CD4-positive, alpha-beta T cell treated with Interleukin-4 for 4 hours (primary cell): ENCODE data around the gene LMAN2.

Source experiments
- DNase-seq: peaks from one replicate; pipeline ENCODE4 v3.0.0-alpha.2; 2020

The LMAN2 gene, protein sequence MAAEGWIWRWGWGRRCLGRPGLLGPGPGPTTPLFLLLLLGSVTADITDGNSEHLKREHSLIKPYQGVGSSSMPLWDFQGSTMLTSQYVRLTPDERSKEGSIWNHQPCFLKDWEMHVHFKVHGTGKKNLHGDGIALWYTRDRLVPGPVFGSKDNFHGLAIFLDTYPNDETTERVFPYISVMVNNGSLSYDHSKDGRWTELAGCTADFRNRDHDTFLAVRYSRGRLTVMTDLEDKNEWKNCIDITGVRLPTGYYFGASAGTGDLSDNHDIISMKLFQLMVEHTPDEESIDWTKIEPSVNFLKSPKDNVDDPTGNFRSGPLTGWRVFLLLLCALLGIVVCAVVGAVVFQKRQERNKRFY

DNA sequence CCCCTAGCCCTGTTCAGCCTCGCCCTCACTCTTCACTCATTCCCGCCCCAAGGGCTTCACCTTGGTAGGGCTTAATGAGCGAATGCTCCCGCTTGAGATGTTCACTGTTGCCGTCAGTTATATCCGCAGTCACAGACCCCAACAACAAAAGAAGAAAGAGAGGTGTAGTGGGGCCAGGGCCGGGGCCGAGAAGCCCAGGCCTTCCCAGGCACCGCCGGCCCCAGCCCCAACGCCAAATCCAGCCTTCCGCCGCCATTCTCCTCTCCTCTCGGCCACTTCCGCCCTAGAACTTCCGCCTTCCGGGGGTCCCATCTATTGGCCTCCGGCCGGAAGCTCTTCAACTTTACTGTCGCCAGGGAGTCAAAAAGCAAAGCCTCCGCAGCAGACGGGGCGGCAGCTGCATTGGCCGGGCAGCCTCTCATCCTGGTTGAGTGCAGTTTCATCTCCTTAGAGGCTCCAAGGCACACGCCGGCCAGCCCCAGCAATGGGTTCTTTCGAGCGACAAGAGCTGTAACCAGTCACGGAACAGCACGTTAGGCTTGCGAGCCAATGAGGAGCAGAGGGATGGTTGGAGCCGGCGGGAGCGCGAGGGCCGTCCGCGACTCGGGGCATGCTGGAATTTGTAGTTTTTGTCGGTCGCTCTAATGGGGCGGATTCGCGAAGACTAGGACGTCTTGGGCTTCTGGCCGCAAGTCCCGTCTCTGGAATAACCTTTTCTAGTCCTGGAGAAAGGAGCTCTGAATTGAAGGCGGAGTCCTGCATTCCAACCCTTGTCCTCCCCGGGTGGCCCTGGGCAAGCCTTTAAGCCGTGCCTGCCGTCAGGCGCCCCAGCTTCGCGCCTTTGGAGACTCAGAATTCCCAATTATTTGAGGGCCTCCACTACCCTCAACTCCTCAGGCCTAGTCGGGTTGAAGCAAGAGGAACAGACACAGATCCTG is at the start of gene LMAN2:
TSS of gene LMAN2 (minus strand) at position 277 of the 938 bp plus-strand sequence. CDS start at position 256, 21 bp downstream.
- peak; percentile 95 for DNase-seq

DNA sequence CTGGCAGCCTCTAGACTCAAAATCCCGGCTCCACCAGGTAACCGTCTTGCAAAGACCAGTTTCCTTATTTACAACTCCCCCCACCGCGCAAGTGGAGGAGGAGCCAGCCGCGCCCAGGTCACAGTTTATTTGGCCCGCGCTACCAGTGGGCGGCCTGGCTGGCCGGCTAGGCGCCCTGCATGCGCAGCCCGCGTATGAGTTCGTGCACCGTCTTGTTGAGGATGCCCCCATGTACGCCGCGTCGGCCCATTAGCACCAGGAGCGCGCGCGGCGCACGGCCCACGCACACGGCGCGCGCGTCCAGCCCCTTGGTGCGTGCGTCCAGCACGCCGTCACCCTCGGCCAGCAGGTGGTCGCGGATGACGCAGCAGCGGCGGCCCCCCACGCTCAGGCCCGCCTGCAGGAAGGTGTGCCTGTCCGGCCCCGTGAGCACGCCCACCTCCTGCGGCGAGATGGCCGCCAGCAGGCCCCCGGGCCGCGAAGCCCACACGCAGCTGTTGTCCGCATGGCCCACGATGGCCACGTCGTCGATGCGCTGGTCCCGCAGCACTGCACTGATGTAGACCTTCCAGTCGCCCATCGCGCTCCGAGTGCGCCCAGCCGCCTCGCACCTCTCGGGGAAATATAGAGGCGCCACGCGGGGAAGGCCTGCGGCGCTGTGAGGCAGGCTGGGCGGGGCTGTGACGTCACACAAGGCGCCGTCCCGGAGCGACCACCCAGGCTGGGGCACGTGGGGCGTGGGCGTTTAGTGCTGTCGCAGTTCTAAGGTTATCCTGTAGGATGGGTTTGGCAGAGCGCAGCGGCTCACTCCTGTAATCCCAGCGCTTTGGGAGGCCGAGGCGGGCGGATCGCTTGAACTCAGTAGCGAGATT is 48.8 kb upstream of the LMAN2 start, which contains the start of gene PFN3:
TSS of gene PFN3 (minus strand) at position 665 of the 872 bp plus-strand sequence. CDS start at position 580, 85 bp downstream.
- DNase-seq = no peak

DNA sequence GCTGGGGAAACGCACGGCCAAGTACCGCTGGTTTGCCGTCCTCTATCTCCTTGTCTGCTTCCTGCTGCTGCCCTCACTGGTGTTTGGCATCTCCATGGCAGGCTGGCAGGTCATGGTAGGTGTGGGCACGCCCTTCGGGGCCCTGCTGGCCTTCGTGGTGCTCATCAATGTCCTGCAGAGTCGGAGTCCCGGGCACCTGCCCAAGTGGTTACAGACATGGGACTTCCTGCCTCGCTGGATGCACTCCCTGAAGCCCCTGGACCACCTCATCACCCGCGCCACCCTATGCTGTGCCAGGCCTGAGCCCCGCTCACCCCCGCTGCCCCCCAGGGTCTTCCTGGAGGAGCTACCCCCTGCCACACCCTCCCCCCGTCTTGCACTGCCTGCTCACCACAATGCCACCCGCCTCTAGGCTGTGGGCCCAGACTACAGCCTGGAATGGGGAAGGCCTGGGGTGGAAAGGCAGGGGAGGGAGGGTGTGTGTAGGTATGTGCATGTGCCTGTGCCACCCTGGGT is 46.5 kb upstream of the LMAN2 start:
- no peak for DNase-seq

DNA sequence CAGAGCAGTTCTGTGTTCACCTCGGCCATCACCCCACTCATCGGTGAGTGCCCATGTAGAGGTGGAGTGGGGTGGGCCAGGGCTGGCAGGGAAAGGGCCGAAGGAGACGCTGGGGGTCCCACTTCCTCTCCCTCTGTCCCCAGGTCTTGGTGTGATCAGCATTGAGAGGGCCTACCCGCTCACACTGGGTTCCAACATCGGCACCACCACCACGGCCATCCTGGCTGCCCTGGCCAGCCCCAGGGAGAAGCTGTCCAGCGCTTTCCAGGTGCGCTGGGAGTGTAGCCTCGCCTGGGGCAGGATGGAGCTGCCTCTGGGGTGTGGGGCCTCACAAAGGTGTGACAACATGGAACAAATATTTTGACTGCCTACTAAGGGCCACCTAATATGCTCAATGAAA is 45.3 kb upstream of the LMAN2 start:
- no peak for DNase-seq

DNA sequence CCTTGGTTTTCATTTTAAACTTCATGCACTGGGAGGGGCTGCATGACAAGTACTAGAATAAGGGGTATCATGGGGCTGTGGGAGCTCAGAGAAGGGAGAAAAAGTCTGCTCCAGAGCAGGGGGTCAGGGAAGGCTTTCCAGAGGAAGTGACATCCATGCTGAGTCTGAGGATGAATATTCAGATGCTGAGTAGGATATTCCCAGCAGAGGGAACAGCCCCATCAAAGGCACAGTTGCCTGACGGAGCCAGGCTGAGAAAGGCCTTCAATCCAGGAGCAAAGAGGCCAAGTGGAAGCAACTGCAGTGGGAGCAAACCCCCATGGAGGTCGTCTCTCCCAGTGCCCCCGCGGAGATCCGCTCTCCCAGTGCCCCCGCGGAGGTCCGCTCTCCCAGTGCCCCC is 44.6 kb upstream of the LMAN2 start:
- no peak for DNase-seq

DNA sequence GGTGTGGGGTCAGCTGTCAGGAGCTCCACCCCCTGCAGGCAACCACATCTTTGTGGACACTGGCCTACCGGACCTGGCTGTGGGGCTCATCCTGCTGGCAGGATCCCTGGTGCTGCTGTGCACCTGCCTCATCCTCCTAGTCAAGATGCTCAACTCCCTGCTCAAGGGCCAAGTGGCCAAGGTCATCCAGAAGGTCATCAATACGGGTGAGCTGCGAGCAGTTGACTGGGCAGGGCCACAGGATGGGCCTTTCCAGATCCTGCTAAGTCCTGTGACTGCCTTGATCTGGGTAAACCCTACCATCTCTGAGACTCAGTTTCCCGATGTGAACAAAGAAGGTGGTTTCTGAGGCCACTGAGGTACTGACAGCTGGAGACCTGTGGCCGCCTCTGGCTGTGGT is 42.5 kb upstream of the LMAN2 start:
- DNase-seq = no peak

DNA sequence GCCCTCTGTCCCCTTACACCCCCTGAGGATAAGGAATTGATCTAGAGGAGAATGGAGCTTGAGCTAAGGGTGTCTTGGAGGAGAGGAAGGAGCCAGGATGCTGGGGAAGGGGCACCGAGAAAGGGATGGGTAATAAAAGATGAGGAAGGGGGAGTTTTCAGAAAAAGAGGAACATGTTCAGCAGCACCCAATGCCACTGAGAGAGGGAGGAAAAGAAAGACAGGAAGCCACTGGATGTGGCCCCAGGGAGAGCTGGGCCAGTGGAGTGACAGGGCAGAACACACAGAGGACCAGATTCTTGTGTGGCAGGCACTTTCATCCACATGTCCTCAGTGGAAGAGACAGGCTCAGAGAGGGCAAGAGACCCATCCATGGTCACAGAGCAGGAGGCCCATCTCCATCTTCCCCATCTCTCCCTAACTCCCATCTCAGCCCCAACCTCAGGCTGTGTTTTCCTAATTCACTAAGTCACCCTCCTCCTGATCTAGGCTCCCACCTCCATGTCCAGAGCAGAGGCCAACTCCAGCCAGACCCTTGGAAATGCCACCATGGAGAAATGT is 41.8 kb upstream of the LMAN2 start:
- DNase-seq = no peak

DNA sequence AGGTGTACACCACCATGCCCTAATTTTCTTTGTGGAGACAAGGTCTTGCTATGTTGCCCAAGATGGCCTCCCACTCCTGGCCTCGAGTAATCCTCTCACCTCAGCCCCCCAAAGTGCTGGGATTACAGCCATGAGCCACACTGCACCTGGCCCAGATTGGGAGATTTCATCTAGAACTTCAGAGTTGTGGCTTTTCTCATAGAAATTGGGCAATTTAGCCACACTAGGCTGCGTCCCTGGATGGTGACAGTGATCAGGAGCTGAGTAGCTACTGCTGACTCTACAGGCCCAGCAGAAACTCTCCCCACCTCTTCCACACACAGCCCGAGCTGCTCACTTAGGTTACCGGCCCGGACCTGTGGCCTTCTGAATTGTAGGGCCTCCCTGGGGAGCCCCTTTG is 41.3 kb upstream of the LMAN2 start:
- no peak for DNase-seq

DNA sequence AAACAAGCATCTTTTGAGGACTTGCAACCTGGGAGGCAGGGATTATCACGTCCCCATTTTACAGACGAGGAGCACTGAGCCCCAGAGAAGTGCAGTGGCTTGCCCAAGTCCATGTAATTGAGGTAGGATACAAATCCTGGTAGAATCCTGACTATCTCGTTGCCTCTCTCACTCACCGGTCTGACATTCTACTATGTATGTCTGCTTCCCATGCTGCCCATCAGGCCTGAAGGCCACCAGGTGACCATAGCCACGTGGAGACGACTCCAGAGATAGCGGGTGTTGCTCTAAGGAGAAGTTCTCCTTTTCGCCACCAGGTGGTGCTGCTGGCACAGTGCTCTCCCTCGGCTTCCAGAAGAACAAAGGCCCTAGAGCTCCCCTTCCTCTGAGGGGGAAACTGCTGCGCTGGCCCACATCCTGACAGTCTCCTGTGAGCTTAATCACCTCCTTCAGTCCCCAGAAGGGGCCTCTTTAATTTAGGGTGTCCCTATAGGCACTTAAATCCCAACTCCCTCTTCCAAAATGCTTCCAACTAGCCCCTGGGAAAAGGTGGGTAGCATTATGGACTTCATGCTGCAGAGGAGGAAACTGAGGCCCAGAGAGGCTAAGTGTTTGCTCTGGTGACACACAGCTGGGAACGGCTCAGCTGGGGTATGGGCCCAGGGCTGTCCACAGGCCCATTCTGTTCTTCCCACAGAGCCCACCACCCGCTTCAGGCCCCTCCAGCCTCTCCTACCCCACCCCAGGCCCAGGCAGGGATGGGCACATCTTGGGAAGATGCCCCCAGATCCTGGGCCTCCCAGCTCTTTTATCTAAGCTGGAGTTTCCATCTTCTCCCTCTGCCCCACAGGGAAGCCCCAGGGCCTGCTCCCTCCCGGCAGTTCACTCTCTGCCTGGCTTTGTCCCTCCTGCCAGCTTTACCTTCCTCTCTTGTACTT is 39.2 kb upstream of the LMAN2 start:
- DNase-seq = peak; percentile 88

DNA sequence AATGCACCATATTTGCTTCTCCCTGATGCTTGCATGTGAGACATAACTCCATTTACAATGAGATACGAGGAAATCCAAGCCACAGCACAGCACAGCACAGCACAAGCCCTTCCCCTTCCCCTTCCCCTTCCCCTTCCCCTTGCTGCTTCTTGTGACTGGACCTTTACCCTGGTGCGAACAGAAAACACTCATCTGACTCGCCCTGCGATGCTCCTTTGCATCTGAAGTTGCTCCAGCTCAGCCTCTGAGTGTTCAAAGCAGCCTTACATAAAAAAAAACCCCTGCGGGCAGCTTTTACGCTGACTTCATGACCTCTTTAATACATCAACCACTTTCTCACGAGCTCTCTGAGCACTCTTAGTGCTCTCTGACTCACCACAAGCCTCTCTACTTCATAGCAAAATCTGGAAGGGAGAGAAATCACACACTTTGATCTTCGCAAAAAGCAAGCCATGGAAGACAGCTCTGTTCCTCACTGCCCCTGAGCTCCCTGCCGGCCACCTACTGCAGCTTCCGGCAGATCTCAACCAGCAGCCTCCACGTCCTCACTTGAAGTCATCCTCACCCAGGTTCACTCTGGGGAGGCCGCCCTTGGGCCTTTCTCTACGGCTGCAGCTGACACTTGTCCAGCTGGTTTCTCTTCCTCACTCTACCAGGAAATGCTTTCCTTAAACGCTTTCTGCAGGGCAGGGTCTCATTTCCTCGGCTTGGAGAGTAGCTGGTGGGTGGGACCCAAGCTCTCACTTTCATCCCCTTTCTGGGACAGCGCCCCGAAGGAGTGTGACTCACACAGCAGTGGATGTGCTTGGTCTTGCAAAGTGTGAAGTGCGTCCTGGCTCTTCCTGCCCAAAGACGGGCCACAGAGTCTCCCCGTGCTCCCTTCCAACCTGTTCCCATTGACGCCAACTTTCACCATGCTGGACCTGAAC is 38.0 kb upstream of the LMAN2 start:
- peak; percentile 89 for DNase-seq

DNA sequence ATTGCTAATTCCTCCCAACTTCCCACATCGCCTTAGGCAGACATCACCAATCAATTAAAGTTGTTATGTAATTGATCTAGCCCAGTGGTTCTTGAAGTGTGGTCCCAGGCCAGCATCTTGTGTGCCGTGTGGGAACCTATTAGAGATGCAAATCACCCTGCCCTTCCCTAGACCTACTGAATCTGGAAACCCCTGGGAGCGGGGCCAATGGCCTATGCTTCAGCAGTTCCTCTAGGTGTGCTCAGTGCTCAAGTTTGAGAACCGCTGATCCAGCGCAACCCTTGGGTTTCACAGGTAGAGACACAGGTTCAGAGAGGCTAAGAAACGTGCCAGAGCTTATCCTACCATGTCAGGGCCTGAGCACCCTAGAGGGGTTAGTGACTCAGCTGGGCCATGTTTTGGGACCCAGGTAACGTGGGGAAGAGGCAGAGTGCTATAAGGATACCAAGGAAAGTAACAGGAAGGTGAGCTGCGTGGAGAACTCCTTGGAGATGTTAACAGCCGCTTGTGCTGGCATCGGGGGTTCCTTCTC is 37.1 kb upstream of the LMAN2 start:
- DNase-seq = no peak

DNA sequence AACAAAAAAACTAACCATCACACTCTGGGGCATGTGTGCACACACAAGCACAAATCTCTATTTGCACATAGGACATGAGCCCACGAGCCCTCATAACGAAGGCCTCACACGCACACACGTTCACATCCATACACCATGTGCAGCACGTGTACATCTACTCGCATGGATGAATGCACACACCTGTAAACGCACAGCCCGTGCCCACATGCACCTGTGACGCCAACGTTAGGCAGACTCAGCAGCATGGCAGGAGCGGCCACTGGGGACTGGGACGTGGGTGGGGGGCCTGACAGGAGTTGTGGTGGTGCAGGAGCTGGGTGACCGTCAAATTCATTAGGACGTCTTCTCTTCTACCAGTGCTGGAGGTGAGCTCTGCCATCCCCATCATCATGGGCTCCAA is 35.9 kb upstream of the LMAN2 start:
- no peak for DNase-seq

DNA sequence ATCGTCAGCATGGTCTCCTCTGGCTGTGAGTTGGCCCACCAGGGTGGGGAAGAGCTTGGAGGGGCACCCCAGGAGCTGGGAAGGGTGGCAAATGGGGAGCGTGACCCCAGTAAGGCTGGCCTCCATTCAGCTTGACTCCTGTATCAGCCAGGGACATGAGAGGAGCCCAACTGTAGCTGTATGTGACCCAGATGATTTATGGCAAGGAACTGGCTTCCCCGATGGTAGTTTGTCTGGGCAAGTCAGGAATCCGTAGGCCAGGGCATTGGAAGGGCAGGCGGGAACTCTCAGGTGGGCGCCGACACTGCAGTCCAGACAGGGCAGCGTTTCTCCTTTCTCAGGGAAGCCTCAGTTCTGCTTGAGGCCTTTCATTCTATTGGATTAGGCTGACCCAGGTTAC is 35.1 kb upstream of the LMAN2 start:
- no peak for DNase-seq

DNA sequence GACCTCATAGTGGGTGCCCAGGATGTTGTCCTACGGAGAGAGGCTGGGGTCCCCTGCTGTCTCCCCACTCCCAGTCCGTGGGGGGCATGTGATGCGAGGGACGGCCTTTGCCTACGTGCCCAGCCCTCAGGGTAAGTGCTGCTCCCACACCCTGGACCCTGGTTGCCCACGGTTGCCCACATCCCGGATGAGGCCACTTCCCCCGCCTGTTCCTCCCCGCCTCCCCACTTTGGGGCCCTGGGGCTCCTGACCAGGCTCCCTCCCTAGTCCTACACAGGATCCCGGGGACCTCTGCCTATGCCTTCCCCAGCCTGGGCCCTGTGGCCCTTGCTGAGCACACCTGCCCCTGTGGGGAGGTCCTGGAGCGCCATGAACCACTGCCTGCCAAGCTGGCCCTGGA is 34.3 kb upstream of the LMAN2 start:
- no peak for DNase-seq

DNA sequence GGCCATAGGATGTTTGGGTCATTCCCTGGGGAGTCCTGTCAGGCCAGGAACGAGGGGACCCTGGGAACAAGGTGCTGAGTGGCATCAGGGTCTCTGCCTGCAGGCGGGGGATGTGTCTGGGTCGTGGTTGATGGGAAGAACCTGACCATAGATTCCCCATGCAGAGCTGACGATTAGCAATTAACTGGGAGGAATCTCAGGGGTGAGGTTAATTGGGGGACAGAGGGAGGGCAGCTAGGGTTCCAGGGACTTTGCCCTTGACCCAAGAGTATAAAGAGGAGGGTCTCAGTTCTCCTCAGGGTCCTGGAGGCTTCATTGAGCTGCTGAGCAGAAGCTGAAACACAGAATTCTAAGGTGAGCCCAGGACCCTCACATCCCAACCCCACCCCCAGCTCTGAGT is 32.7 kb upstream of the LMAN2 start, which contains the start of gene SLC34A1:
TSS of gene SLC34A1 (plus strand) at position 301 of the 400 bp plus-strand sequence. CDS start 1,308 bp downstream, outside the sequence.
- no peak for DNase-seq

DNA sequence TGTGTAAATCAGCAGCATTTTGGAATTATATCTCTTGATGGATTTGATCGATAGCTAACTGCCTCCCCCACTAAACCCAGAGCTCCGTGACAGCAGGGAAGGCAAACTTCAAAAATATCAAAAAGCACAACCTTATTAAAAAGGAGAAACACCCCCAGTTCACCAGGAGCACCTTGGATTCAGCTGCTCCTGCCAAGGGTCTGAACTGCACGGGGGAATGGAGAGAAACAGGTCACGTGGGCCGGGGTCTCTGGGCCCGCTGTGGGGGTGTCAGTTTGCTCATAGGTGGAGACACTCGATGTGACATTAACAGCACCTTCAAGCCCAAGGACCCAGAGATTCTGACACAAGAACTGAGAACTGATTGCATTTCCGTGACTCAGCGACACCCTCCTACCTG is 31.7 kb upstream of the LMAN2 start:
- no peak for DNase-seq

DNA sequence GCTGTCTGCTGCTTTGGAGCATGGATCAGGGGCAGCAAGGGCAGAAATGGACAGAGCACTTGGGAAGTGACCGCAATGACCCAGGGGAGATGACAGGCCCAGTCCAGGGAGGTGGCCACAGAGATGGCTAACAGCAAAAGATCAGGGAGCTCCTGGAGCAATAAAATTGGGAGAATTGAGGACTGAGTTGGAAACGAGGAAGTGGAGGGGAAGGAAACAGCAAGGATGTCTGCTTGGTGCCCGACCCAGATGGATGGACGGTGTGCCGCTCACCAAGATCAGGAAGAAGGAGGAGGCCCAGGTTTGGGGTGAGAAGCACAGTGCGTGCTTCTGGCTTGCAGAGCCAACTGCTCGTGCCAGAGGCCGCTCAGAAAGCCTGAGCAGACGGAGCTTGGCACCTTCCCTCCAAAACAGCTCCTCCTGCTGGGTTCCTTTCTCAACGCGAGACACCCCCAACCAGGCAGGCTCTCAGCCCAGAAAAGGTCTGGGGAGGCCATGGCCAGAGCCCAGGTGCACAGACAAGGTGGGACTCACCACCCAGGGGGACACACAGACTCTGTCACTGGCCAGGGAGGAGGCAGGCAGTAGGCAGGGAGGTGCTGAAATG is 31.1 kb upstream of the LMAN2 start:
- DNase-seq = no peak

DNA sequence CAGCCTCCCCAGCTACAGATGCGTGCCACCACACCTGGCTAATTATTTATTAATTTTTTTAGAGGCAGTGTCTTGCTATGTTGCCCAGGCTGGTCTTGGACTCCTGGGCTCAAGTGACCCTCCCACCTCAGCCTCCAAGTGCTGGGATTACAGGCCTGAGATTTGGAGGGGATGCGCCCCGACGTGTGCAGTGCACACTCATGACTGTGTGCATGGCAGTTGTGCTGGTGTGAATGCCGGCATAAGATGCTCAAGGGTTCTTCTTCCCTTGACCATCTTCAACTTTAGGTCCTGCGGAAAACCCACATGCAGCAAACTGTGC is 29.3 kb upstream of the LMAN2 start:
- DNase-seq = no peak
